Stimulated activated CD4-positive, alpha-beta T cell treated with anti-CD3 and anti-CD28 coated beads, TNF-alpha, amount 100 ng/mL, for 4 hours (primary cell): ENCODE results near the gene CHST15.

Experiments
- DNase-seq, 3 experiments: peaks; one replicate each; pipeline ENCODE4 v3.0.0-alpha.2; 2020; ENCODE audit warnings: low read depth in 3 of 3

Gene CHST15

GRCh38 chr10:124030061-124030460, 63.3 kb downstream of the CHST15 start:
- no peak for DNase-seq

- DNase-seq = no peak
These were observed 63.8 kb downstream of the CHST15 start for GRCh38 chr10:124029559-124029958.

GRCh38 chr10:124028700-124029480, 64.5 kb downstream of the CHST15 start:
- DNase-seq = no peak

GRCh38 chr10:124027651-124028050, 65.7 kb downstream of the CHST15 start:
- no peak for DNase-seq

- no peak for DNase-seq
These were observed 66.3 kb downstream of the CHST15 start for GRCh38 chr10:124027031-124027611.

GRCh38 chr10:124026589-124026939, 66.8 kb downstream of the CHST15 start:
- DNase-seq = no peak

- DNase-seq = no peak
These were observed 67.5 kb downstream of the CHST15 start for GRCh38 chr10:124025660-124026588.

GRCh38 chr10:124025152-124025551, 68.2 kb downstream of the CHST15 start:
- no peak for DNase-seq

GRCh38 chr10:124022066-124022465, 71.3 kb downstream of the CHST15 start:
- no peak for DNase-seq

- no peak for DNase-seq
These were observed 72.2 kb downstream of the CHST15 start for GRCh38 chr10:124020981-124021815.

GRCh38 chr10:124019886-124020797, 73.3 kb downstream of the CHST15 start:
- no peak for DNase-seq

GRCh38 chr10:124018886-124019525, 74.4 kb downstream of the CHST15 start:
- DNase-seq = no peak

GRCh38 chr10:124017729-124018128, 75.7 kb downstream of the CHST15 start:
- DNase-seq = no peak

- no peak for DNase-seq
These were observed 76.5 kb downstream of the CHST15 start for GRCh38 chr10:124016804-124017375.

- DNase-seq = no peak
These were observed 77.4 kb downstream of the CHST15 start for GRCh38 chr10:124015991-124016390.

GRCh38 chr10:124014416-124015154, 78.8 kb downstream of the CHST15 start:
- DNase-seq = no peak

- DNase-seq = no peak
These were observed 79.5 kb downstream of the CHST15 start for GRCh38 chr10:124013916-124014315.

- no peak for DNase-seq
These were observed 80.4 kb downstream of the CHST15 start for GRCh38 chr10:124012991-124013390.

- DNase-seq = no peak
These were observed 80.8 kb downstream of the CHST15 start for GRCh38 chr10:124012583-124012982.
